GM23338 (cell line): ENCODE data around the gene CCNL1.

Experiments
- TF ChIP-seq, protein P1 (sequence below), 2 experiments: fragments of 200-600 bp in 1 of 2; sonication (generic) in 1 of 2; conservative IDR thresholded peaks; 2 replicates each; pipeline versions ENCODE4 v1.5.1 to v1.6.1; 2016 to 2017; ENCODE audit warnings: antibody characterized with exemption in 2 of 2, low read depth in 2 of 2, mild to moderate bottlenecking in 2 of 2, moderate library complexity in 1 of 2
- TF ChIP-seq, protein P2 (sequence below): IDR thresholded peaks from one replicate; pipeline ENCODE4 v1.6.1; 2018; ENCODE audit warnings: antibody characterized with exemption; ENCODE audit not compliant: unreplicated experiment

DNA sequence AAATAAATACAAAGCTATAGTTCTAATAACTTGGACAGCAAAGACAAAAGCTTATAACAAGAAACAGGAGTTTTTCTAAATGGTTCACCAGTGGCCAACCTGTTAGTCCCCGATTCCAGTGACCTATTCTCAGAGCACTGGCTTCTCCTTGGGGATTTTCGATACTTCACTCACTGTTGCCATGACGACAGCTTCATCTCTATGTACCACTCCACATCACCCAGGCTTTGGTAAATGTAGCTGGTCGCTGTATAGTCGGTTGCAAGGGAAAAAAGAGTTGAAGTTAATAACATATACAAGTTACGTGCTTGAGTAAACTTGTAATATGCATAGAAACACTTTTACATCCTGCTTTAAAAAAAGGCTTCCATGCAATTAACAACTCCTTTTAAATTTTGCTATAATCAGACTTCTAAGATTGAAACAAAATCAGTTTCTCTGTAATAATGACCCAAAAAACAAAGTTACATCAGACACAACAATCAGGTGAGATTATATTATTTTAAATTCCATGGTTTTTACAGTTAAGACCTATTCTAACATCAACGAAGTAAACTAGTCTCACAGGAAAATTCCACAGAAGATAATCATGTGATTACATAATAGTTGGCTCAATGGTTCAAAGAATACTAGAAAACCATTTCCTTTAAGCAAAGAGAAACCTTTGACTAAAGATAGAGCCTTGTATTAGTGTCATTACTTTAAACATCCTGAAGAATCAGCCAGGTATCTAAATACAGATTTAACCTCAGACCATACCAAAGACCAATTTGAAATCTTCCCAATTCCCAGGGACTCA is 2.9 kb downstream of the CCNL1 start:
- TF ChIP-seq, protein P1, sequence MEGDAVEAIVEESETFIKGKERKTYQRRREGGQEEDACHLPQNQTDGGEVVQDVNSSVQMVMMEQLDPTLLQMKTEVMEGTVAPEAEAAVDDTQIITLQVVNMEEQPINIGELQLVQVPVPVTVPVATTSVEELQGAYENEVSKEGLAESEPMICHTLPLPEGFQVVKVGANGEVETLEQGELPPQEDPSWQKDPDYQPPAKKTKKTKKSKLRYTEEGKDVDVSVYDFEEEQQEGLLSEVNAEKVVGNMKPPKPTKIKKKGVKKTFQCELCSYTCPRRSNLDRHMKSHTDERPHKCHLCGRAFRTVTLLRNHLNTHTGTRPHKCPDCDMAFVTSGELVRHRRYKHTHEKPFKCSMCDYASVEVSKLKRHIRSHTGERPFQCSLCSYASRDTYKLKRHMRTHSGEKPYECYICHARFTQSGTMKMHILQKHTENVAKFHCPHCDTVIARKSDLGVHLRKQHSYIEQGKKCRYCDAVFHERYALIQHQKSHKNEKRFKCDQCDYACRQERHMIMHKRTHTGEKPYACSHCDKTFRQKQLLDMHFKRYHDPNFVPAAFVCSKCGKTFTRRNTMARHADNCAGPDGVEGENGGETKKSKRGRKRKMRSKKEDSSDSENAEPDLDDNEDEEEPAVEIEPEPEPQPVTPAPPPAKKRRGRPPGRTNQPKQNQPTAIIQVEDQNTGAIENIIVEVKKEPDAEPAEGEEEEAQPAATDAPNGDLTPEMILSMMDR (conservative IDR thresholded peaks at IDR 0.05; ENCODE audit: low read depth in 2 of 2) = no peak
- TF ChIP-seq, protein P2, sequence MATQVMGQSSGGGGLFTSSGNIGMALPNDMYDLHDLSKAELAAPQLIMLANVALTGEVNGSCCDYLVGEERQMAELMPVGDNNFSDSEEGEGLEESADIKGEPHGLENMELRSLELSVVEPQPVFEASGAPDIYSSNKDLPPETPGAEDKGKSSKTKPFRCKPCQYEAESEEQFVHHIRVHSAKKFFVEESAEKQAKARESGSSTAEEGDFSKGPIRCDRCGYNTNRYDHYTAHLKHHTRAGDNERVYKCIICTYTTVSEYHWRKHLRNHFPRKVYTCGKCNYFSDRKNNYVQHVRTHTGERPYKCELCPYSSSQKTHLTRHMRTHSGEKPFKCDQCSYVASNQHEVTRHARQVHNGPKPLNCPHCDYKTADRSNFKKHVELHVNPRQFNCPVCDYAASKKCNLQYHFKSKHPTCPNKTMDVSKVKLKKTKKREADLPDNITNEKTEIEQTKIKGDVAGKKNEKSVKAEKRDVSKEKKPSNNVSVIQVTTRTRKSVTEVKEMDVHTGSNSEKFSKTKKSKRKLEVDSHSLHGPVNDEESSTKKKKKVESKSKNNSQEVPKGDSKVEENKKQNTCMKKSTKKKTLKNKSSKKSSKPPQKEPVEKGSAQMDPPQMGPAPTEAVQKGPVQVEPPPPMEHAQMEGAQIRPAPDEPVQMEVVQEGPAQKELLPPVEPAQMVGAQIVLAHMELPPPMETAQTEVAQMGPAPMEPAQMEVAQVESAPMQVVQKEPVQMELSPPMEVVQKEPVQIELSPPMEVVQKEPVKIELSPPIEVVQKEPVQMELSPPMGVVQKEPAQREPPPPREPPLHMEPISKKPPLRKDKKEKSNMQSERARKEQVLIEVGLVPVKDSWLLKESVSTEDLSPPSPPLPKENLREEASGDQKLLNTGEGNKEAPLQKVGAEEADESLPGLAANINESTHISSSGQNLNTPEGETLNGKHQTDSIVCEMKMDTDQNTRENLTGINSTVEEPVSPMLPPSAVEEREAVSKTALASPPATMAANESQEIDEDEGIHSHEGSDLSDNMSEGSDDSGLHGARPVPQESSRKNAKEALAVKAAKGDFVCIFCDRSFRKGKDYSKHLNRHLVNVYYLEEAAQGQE = no peak
